Measurements from ENCODE around the gene GATAD2A.

GRCh38 chr19:19552798-19553197, 147.3 kb downstream of the GATAD2A start:
- no peak for TF ChIP-seq POLR2AphosphoS5 (IDR thresholded peaks at IDR 0.05; ENCODE audit: low read depth, low read length)
- TF ChIP-seq TAF1 (IDR thresholded peaks at IDR 0.05; ENCODE audit: borderline replicate concordance, insufficient read depth, low read length): no peak
- no peak for TF ChIP-seq REST (IDR thresholded peaks at IDR 0.05; ENCODE audit: insufficient read depth in 1 of 2, low read depth in 2 of 2, low read length in 2 of 2)
